Endothelial cell of umbilical vein (primary cell): ENCODE results near the gene GALNT10.

Source experiments
- CTCF ChIP-seq, 2 donors: IDR thresholded peaks; 1 replicate in 1 of 2; 2 replicates in 1 of 2; pipeline ENCODE4 v1.5.1; 2011; ENCODE audit warnings: low read length in 2 of 2, mild to moderate bottlenecking in 2 of 2, moderate library complexity in 2 of 2, control low read depth in 1 of 2, inconsistent platforms in 1 of 2, low read depth in 1 of 2; ENCODE audit not compliant: insufficient read depth in 1 of 2; ENCODE audit errors: extremely low read depth in 1 of 2
- FOS ChIP-seq: IDR thresholded peaks from 2 replicates; pipeline ENCODE4 v1.6.1; 2011; ENCODE audit warnings: mild to moderate bottlenecking, low read length, moderate library complexity, borderline replicate concordance; ENCODE audit not compliant: insufficient read depth
- POLR2A ChIP-seq: IDR thresholded peaks from 2 replicates; pipeline ENCODE4 v1.6.1; 2012; ENCODE audit warnings: low read depth, mild to moderate bottlenecking, control low read depth, low read length

GRCh38 chr5:154321546-154321945, 131.0 kb downstream of the GALNT10 start:
- TF ChIP-seq FOS: no peak
- no peak for TF ChIP-seq CTCF (IDR thresholded peaks at IDR 0.05; ENCODE audit: extremely low read depth in 1 of 2, insufficient read depth in 1 of 2, low read depth in 1 of 2, low read length in 2 of 2)
- no peak for TF ChIP-seq POLR2A
